ENCODE results near the gene PCSK4.
"Not testable (repeated sequence)": the region's sequence is repeated elsewhere in the genome, so short reads cannot be mapped to it uniquely, and the experiment has no call there.

Gene PCSK4

DNA sequence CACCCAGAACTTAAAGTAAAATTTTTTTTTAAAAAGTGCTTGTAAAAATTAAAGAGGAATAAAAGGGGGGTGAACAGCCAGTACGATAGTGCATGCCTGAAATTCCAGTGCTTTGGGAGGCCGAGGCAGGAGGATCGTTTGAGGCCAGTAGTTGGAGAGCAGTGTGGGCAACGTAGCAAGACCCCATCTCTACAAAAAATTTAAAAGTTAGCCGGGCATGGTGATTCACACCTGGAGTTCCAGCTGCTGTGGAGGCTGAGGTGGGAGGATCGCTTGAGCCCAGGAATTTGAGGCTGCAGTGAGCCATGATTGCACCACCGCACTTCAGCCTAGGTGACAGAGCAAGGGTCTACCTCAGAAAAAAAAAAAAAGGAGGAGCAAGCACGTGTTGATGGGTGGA is 14.9 kb upstream of the PCSK4 start:
- DNase-seq (ENCODE audit: low read depth in 2 of 2) = no peak

DNA sequence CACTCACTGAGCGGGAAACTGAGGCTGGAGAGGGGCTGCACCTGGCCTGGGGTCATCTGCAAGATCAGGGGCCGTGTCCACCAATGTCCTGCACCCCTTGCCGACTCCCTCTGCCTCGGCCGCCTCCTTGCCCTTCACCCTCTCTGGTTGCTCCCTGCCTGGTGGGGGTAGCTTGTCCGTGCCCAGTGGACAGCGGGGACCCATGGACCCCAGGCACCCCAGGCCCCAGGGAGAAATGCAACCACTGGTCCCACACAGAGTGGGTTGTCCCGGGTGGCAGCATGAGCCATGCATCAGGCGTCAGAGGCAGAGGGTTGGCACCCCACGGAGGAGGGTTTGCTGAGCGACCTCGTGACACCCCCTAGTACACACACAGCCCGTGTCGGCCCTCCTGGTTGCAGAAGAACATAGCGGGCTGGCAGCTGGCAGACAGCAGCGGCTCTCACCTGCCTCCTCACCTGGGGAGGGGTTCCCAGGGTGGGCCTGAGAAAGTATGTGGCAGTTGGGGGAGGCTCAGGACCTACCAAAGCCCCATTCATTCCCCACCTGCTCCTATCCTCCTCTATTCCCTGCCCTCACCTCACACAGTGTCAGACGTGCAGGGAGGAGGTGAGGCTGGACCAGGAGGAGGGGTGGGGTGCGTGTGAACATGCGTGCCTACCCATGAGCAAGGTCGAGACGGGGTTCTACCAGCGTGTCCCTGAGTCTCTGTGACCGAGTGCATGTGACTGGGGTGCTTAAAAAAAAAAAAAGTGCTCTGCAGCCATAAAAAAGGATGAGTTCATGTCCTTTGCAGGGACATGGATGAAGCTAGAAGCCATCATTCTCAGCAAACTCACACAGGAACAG is 14.0 kb upstream of the PCSK4 start:
- no peak for DNase-seq (ENCODE audit: low read depth in 2 of 2)

DNA sequence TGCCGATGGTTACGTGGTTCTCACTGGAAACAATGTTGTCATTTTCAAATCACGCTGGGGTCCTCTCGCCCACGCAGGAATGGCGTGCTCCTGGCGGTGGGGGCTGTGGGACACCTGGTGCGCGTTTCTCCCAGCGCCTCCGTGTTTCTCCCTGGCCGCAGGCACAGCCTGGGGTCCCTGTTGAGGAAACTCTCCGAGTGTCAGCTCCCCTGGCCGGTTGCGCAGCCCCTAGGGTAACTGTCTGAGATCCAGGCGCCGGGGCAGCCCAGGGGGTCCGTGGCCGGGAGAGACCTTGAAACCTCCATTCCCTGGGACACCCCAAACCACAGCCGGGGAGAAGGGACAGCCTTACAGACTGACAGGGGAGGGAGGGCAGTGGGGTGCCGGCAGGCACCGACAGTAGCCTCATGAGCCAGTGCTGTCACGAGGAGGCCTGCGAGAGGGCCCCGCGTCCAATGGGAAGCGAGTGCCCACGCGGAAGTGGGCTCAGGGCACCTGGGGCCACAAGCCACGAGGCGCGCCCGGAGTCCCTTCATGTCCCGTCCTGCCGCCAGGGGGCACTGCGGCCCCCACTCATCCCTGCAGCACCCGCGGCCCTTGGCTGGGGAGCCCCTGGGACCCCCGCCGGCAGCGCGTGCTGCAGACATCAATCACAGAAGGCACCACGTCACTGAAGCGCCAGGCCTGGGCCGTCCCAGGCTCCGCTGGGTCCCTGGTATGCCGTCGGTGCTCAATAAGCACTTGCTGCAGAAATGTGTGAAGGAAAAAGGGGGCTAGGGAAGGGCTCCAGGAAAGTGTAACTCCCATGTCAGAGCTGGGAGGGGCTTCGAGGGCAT is 13.2 kb upstream of the PCSK4 start:
- DNase-seq (ENCODE audit: low read depth in 2 of 2) = no peak

DNA sequence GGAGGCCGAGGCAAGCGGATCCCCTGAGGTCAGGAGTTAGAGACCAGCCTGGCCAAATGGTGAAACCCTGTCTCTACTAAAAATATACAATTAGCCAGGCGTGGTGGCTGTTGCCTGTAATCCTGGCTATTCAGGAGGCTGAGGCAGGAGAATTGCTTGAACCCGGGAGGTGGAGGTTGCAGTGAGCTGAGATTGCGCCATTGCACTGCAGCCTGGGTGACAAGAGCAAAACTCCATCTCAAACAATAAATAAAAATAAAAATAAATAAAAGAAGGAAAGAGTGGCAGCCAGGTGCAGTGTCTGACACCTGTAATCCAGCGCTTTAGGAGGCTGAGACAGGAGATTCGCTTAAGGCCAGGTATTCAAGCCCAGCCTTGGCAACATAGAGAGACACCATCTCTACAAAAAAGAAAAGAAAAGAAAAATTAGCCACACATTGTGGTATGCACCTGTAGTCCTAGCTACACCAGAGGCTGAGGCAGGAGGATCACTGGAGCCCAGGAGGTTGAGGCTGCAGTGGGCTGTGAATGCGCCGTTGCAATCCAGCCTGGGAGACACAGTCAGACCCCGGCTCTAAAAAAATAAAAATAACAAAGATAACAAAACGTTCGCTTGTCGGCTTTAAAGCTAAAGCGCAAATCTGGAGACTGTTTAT is 12.4 kb upstream of the PCSK4 start:
- no peak for DNase-seq (ENCODE audit: low read depth in 2 of 2)

DNA sequence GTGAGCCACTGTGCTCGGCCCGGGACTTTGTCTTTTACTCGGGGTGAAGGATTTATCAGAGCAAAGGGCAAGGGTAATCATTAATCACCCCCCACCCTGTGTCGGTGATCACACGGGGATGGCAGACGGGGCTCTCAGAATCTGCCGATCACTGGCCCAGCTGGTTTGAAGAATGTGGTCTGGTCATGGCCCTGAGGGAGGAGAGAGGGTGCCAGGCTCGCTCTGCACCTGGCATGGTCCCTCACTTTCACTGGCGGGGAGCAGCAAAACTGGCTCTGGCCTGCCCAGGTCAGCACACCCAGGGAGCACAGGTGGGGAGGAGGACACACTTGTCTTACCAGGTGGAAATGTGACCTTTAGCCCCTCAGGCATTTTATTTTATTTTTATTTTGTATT is 11.0 kb upstream of the PCSK4 start:
- no peak for DNase-seq (ENCODE audit: low read depth in 2 of 2)

DNA sequence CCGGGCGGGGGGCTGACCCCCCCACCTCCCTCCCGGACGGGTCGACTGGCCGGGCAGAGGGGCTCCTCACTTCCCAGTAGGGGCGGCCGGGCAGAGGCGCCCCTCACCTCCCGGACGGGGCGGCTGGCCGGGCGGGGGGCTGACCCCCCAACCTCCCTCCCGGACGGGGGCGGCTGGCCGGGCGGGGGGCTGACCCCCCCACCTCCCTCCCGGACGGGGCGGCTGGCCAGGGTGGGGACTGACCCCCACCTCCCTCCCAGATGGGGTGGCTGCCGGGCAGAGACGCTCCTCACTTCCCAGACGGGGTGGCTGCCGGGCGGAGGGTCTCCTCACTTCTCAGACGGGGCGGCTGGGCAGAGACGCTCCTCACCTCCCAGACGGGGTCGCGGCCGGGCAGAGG is 9.1 kb upstream of the PCSK4 start:
- DNase-seq (ENCODE audit: low read depth in 2 of 2) = not testable (repeated sequence)

DNA sequence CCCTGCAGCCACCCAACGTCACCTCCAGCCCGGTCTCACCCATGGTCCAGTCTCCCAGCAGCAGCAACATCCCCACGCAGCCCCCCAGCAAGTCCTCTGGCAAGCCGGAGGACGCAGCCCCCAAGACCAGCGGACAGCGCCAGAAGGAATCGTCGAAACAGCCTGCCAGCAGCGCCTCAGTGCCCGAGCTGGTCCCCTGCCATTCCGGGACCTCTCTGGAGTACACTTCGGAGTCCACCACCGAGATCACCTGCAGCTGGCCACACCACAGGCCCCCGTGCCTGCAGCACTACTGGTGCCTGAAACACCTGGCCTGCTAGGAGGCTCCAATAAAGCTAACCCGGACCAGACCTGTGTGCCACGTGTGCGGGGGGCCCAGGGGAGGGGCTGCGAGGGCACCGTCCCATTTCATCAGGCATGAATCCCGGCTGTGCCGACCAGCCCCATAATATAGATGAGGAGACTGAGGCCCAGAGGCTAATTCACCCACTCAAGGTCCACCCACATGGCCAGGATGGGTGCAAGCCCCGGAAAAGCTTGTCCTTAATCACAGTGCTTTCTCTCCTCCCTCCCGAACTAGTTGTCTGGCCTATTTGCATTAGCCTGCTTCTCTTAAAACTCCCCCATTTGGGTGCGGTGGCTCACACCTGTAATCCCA is 7.6 kb upstream of the PCSK4 start:
- no peak for DNase-seq (ENCODE audit: low read depth in 2 of 2)

DNA sequence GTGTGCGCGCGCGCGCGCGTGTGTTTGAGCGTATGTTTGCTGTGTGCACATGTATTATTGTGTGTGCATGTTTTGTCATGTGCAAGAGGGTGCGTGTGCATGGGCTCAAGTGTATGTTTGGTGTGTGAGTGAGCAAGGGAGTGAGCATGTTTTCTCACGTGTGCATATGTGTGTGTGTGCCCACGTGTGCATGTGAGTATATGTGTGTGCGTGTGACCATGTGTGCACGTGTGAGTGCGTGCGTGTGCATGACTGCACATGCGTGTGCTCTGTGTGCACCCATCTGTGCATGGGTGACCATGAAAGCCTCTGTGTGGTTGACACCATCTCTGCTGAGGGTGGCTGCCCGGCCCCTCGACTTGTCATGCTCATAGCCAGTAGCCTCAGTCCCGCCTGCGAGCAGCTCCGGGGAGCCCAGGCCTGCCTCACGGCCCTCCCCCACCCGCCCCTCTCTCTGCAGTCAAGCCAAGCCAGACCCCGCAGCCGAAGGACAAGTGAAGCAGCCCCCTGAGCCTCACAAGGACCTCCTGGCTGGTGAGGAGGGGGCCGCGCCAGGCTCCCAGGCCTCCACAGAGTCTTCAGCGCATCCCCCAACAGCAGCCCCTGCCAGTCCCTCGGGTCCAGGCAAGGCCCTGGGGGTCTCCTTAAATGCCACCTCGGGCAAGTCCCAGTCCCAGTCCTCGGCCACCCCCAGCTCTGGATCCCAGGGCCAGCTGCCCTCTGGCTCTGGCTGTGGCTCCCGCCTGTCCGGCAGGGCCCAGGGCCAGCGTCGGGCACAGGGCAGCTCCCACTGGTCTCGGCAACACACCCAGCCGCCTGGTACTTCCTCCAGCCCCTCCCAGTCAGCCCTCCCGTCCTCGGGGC is 6.8 kb upstream of the PCSK4 start:
- DNase-seq (ENCODE audit: low read depth in 2 of 2) = no peak

DNA sequence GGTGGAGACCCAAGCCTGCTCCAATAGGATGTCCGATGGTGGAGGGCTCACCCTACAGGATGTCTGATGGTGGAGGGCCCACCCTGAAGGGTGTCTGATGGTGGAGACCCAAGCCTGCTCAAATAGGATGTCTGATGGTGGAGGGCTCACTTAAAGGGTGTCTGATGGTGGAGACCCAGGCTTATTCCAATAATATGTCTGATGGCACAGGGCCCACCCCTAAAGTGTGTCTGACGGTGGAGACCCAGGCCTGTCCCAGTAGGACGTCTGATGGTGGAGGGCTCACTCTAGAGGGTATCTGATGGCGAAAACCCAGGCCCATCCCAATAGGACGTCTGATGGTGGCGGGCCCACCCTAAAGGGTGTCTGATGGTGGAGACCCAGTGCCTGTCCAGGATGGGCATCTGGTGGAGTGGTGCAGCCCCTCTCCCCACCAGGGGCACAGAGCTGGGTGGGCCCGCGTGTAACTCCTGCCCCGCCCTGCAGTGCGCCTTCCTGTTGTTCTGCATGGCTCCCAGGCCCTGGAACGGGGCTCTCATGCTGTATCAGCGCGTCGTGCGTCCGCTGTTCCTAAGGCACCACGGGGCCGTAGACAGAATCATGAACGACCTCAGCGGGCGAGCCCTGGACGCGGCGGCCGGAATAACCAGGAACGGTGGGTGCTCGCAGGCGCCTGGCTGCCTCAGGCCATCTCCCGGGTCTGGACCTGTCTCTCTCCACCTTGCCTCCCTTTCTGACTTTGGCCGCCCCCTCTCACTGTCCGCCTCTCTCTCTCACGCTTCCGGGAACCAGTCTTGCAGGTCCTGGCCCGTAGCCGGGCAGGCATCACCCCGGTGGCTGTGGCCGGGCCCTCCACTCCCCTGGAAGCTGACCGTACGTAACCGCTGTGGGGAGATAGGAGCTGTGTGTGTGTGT is 5.9 kb upstream of the PCSK4 start:
- no peak for DNase-seq (ENCODE audit: low read depth in 2 of 2)

DNA sequence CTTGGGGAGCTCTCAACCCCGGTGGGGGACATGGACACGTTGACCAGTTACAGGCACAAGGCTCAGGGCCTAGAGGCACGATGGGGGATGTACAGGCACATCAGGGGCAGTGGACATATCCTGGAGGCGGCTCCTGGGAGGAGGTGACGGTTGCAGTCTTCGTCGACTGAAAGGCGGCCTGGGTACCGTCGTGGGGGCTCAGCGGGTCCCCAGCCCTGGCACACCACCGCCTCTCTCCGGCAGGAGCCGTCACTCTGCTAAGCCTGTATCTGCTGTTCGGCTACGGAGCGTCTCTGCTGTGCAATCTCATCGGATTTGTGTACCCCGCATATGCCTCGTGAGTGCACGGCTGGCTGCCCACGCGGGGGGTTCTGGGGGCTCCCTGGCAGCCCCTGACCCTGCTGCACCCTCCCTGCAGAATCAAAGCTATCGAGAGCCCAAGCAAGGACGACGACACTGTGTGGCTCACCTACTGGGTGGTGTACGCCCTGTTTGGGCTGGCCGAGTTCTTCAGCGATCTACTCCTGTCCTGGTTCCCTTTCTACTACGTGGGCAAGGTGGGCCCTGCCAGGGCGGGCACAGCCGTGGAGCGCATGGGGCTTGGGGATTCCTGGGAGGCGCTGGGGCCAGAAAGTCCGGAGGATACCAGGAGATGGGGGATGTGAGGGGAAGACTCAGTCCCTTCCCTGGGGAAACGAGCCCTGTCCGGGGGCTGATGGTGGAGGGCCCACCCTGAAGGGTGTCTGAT is 5.1 kb upstream of the PCSK4 start:
- no peak for DNase-seq (ENCODE audit: low read depth in 2 of 2)

DNA sequence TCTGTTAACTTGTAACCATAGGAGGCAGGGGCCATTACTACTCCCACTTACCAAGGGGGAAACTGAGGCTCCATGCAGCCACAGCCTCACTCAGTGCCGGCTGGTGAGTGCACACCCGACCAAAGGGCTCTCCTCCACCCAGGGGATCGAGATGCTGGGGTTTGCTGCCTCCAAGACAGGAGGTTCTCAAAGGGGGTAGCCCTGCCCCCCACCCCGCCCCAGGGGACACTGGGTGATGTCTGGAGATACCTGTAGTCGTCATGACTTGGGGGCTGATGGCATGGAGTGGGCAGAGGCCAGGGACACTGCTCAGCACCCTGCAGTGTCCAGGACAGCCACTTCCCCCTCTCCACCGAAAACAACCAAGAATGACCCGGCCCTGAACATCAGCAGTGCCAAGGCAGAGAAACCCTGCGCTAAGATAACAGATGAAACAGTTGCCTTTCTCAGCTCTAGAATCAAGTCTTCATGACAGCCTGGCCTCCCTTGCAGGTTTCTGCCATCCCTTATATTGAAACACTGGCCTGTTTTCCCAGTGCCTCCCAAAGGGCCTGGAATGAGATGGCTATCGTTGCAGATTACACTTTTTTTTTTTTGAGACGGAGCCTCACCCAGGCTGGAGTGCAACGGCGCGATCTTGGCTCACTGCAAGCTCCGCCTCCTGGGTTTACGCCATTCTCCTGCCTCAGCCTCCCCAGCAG is 4.1 kb upstream of the PCSK4 start:
- DNase-seq (ENCODE audit: low read depth in 2 of 2) = no peak

DNA sequence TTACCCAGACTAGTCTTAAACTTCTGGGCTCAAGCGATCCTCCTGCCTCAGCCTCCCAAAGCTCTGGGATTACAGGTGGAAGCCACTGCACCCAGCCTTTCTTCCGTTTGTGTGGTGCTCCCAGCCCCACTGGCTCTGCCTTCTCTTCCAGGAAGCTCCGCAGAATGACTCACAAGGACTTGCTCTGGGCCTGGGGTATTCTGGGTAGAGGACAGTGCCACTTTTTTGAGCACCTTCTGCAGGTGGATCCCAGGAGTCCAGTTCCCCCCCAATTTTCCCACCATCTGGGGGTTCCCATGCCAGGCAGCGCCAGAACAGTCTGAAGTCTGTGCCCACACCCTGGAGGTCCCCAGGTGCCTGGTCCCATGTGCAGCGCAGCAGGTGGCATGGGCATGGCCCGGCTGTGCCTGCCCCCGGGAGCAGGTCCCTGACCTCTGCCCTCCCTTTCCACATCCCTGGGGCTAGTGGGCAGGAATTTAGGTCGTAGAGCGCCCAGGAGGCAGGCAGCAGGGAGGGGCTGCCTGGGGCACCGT is 2.4 kb upstream of the PCSK4 start:
- DNase-seq (ENCODE audit: low read depth in 2 of 2) = no peak

DNA sequence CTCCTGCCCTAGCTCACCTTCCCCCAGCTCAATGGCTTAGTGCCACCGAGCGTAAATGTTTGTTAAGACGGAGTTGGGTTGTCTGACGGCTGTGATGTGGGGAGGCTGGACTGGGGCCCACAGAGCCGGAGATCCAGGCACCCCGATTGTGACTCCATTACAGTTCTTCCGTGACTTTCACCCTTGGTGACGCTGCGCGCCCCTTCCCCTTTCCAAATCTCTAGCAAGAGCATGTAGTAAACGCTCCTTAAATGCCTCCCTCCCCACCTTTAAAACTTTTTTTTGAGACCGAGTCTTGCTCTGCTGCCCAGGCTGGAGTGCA is 1.7 kb upstream of the PCSK4 start:
- DNase-seq (ENCODE audit: low read depth in 2 of 2) = no peak

DNA sequence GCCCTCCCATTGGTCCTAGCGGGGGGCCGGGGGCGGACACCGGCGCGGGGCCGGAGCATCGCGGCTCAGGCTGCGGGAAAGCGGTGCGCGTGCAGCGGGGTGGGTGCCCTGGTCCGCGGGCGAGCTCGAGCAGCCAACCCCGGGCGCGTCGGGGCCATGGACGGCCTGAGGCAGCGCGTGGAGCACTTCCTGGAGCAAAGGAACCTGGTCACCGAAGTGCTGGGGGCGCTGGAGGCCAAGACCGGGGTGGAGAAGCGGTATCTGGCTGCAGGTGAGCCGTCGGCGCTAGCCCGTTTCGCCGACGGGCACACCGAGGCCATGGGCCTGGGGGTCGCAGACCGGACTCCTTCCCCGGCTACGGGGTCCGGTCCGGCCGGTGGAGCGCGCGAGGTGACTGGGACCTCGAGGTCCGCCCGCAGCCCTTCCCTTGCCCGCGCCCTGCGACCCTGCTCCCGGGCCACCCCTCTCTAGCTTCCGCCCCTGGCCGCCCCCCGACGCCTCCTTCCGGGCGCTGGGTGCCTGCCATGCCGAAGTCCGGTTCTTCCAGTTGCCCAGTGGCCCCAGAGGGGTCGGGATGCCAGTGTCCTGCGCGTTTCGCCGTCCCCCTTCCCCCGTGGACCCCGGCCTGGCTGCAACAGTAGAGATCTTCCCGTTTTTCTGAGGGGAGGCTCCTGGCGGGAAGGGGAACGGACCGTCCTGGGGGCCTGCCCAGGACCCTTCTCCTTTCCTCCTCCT is 1.1 kb upstream of the PCSK4 start, which contains the start of gene REEP6:
REEP6 (plus strand) TSS at position 68 of the 735 bp plus-strand sequence; CDS start at position 157, 89 bp downstream.
- no peak for DNase-seq (ENCODE audit: low read depth in 2 of 2)

DNA sequence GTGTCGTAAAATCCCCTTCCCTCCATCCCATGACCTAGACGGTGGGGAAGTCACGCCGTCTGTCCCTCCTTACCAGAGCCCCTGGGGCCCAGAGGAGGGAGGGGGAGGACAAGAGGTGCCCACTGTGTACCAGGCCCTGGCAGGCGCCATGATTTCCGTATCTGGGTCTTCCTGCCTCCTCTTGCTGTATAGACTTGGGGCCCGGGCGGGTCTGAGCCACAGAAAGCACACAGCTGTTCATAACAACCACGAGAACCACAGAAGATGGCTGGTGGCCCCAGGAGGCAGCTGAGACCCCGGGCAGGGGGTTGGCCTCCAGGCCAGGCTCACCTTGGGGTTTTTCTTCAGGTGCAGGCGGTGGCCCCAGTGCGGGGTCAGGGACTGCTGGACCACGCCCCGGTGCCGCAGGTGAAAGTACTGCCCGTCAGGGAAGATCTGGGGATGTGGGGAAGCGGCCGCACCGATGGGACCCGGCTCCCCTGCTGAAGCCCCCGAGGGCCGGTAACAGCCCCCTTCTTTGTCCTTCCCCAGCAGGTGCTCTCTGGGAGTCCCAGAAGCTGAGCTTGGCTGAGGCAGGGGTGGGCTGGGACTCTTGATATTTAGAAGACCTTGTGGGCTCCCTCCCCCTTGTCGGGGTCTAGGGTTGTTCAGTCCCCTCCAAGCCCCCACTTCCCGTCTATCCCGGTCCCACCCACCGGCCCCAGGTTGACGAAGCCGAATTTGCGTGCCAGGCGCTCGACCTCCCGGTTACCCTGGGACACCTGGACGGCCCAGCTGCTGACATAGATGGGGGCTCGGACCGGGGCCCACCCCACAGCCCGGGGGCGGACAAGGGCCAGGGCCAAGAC is 463 bp downstream of the PCSK4 start:
- no peak for DNase-seq (ENCODE audit: low read depth in 2 of 2)

DNA sequence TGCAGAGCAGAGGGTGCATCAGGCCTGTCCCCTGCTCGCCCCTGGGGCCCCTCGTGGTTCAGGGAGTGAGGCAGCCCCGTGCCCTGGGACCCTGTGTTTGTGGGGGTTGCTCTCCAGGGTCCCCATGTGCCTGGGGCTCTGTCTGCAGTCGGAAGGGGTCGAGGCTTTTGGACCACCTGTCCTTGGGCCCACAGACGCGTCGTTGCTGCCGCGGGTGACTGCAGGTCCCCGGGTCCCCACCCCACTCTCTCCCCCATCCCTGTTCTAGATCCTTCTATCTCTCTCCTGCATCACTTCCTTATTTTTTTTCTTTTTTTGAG is 1.9 kb downstream of the PCSK4 start:
- DNase-seq (ENCODE audit: low read depth in 2 of 2) = no peak

All from fibroblast of skin of left biceps (primary cell).